Measurements from ENCODE around the gene NRP2. TPM values are rescaled to one million over a fixed set of nuclear protein-coding genes. Genes with fewer than 3 reads are reported as not detected.

Gene NRP2
- total RNA-seq, 4 donors from 2014 or later: 35.1 to 146 (median 63.9) TPM

DNA sequence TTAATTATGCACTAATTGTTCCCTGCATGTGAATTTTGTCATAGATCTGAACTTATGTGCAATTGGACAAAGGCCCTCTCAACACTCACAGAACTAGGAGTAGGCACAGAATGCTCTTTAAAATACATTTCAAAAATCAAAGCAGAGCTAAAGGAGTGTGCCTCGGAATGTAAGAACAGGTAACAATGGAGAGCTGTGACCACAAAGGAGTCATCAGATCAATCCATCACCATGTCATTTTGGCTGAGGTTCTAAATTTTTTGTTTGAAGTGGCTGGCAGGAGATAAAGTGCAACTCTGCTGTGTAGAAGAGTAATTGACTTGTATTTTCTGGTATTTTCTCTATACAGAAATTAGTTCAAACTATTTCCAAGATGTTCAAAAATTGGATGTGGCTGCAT lies 155.4 kb downstream of the NRP2 start:
- 75 to 77% methylated on average over 1 of the region's 1 CpG for WGBS, 2 donors (ENCODE audit: low coverage in 1 of 2)
- no peak overlapping the region for H3K4me3 ChIP-seq
- peak overlapping the region in 3 of 4 donors; percentile 72 to 82 (median 80) for H3K27ac ChIP-seq
- in situ Hi-C loops (cut with MboI; ENCODE audit: low pct_ligation_motif_present in 1 of 4, low pct_unique_long_range_greater_than_20kb in 1 of 4, low sequenced_read_pairs in 3 of 4): no loop called here
- H3K4me1 ChIP-seq: peaks cover 0 to 12% (median 1%) of the 10 kb centered on the region in 4 donors
- TF ChIP-seq, protein P1, sequence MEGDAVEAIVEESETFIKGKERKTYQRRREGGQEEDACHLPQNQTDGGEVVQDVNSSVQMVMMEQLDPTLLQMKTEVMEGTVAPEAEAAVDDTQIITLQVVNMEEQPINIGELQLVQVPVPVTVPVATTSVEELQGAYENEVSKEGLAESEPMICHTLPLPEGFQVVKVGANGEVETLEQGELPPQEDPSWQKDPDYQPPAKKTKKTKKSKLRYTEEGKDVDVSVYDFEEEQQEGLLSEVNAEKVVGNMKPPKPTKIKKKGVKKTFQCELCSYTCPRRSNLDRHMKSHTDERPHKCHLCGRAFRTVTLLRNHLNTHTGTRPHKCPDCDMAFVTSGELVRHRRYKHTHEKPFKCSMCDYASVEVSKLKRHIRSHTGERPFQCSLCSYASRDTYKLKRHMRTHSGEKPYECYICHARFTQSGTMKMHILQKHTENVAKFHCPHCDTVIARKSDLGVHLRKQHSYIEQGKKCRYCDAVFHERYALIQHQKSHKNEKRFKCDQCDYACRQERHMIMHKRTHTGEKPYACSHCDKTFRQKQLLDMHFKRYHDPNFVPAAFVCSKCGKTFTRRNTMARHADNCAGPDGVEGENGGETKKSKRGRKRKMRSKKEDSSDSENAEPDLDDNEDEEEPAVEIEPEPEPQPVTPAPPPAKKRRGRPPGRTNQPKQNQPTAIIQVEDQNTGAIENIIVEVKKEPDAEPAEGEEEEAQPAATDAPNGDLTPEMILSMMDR (IDR thresholded peaks at IDR 0.05): no peak
- no peak for TF ChIP-seq POLR2A (IDR thresholded peaks at IDR 0.05)
- no peak for DNase-seq
- H3K27me3 ChIP-seq: no peaks in the 10 kb centered on the region
- intact Hi-C loops (cut with DNase I; ENCODE audit: low total_unique reads): no loop called here
- H3K9me3 ChIP-seq: no peaks in the 10 kb centered on the region
- H3K36me3 ChIP-seq: no peaks in the 10 kb centered on the region

DNA sequence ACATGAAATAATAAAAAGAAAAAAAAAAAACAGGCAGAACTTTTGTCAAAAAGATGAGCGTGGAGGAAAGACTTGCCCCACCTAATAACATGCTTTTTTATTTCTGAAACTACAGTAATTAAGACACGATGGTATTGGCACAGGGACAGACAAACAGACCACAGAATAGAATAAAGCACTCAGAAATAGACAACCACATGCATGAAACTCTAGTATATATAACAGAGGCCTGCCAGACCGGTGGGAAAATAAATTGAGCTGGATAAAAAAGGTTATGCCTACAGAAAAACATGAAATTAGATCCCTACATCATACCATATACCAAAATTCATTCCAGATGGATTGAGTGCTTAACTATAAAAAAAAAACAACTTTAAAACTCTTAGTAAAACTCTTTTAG lies 163.1 kb downstream of the NRP2 start:
- DNase-seq: no peak
- intact Hi-C loops (cut with DNase I; ENCODE audit: low total_unique reads) (no loop called here), in situ Hi-C loops (cut with MboI; ENCODE audit: low pct_ligation_motif_present in 1 of 4, low pct_unique_long_range_greater_than_20kb in 1 of 4, low sequenced_read_pairs in 3 of 4) (no loop called here)
- H3K9me3 ChIP-seq: no peaks in the 10 kb centered on the region
- TF ChIP-seq EP300 (IDR thresholded peaks at IDR 0.05; ENCODE audit: low read depth) (no peak), POLR2A (IDR thresholded peaks at IDR 0.05) (no peak), POLR2AphosphoS5 (IDR thresholded peaks at IDR 0.05) (no peak)
- TF ChIP-seq, protein P1 (IDR thresholded peaks at IDR 0.05): no peak
- H3K4me1 ChIP-seq: no peaks in the 10 kb centered on the region
- H3K27me3 ChIP-seq: no peaks in the 10 kb centered on the region
- H3K27ac ChIP-seq: no peak overlapping the region
- 63 to 64% methylated on average over 3 of the region's 3 CpGs for WGBS, 2 donors (ENCODE audit: low coverage in 1 of 2)
- no peak overlapping the region for H3K4me3 ChIP-seq
- no peaks in the 10 kb centered on the region for H3K36me3 ChIP-seq

Data from transverse colon (tissue), 4 donors.